ENCODE data around the gene ATP10A. TPM values are rescaled to one million over a fixed set of nuclear protein-coding genes. Genes with fewer than 3 reads are reported as not detected.

ATP10A gene
- total and polyA plus RNA-seq, 2 of the 8 experiments (the other 6 are each of a cell fraction or from before 2014, with no cell fraction given): 2.0 to 2.8 TPM

- Histone ChIP-seq H2BK12ac (ENCODE audit: low read depth, low read length) (no peak overlapping the region), H3K14ac (ENCODE audit: insufficient read length) (no peak overlapping the region), H2BK5ac (ENCODE audit: low read depth, low read length) (no peak overlapping the region), H2BK15ac (ENCODE audit: low read length) (no peak overlapping the region), H3K79me1 (ENCODE audit: low read depth, low read length) (no peaks in the 10 kb centered on the region), H3K4me1 (replicated peaks in 1 of 4; ENCODE audit: control insufficient read depth in 3 of 4, insufficient read depth in 4 of 4, low read length in 3 of 4) (peaks cover 8 to 26% (median 17%) of the 10 kb centered on the region in 4 experiments), H3K27me3 (replicated peaks in 1 of 4; ENCODE audit: control insufficient read depth in 3 of 4, extremely low read depth in 1 of 4, insufficient read depth in 3 of 4, low read length in 3 of 4) (no peaks in the 10 kb centered on the region), H3K18ac (ENCODE audit: extremely low read depth, low read length) (no peak overlapping the region), H4K5ac (ENCODE audit: insufficient read length, low read depth, low read length) (no peak overlapping the region), H3K9ac (replicated peaks in 1 of 4; ENCODE audit: extremely low read depth in 1 of 4, low read depth in 3 of 4, low read length in 3 of 4) (no peak overlapping the region), H3K9me3 (ENCODE audit: insufficient read depth in 2 of 2, low read depth in 1 of 2, low read length in 1 of 2) (no peaks in the 10 kb centered on the region), H2BK120ac (replicated peaks; ENCODE audit: low read depth, low read length) (no peak overlapping the region), H2AFZ (ENCODE audit: low read length) (no peak overlapping the region), H4K91ac (replicated peaks; ENCODE audit: insufficient read length, low read length) (no peak overlapping the region), H3K4ac (replicated peaks; ENCODE audit: insufficient read length, low read depth, low read length) (no peak overlapping the region), H3K36me3 (ENCODE audit: control insufficient read depth in 2 of 4, insufficient read depth in 4 of 4, low read length in 3 of 4) (no peaks in the 10 kb centered on the region), H4K20me1 (replicated peaks in 1 of 2; ENCODE audit: control insufficient read depth in 1 of 2, insufficient read depth in 2 of 2, low read length in 2 of 2) (no peaks in the 10 kb centered on the region), H3K4me2 (ENCODE audit: insufficient read depth in 1 of 2, low read depth in 2 of 2, low read length in 2 of 2) (no peak overlapping the region), H3K27ac (ENCODE audit: low read depth, low read length) (no peak overlapping the region), H2BK20ac (ENCODE audit: low read length) (no peak overlapping the region), H2AK5ac (ENCODE audit: low read depth, low read length) (no peak overlapping the region), H3K23me2 (ENCODE audit: low read depth, low read length) (no peaks in the 10 kb centered on the region; the same call in 1 of the 2 replicates), H3K4me3 (ENCODE audit: extremely low read depth in 1 of 4, insufficient read depth in 2 of 4, low read depth in 3 of 4, low read length in 4 of 4) (no peak overlapping the region), H3K79me2 (ENCODE audit: control insufficient read depth in 1 of 2, insufficient read depth in 2 of 2, low read length in 2 of 2) (no peaks in the 10 kb centered on the region), H4K8ac (ENCODE audit: extremely low read depth, insufficient read depth, low read length) (no peak overlapping the region), H3K23ac (ENCODE audit: insufficient read length) (no peak overlapping the region), H3K56ac (replicated peaks; ENCODE audit: insufficient read length, low read depth, low read length) (no peak overlapping the region)
- POLR2A ChIA-PET (ENCODE audit: partially characterized antibody): interaction anchor here (1.5 kb wide), 1 partner anchor 16 kb away, joined by 3 read pairs; no protein-coding TSS in a partner anchor
- DNase-seq (ENCODE audit: low read depth in 1 of 2, low spot score in 2 of 2): no peak
- FAIRE-seq: no peak
- 90% methylated on average over 3 of the region's 3 CpGs; no CpG with 5 or more reads in 1 of the 2 experiments for WGBS, 2 experiments (ENCODE audit: extremely low coverage in 1 of 2, insufficient coverage in 1 of 2, insufficient read length in 1 of 2, insufficient replicate concordance in 2 of 2, low coverage in 1 of 2, low lambda C conversion rate in 2 of 2, missing lambda C conversion rate in 1 of 2)
- CTCF ChIA-PET (ENCODE audit: partially characterized antibody): interaction anchor here (1.1 to 1.6 kb wide), 4 partner anchors 16 to 157 kb away, joined by 3 to 5 read pairs (median 4); no protein-coding TSS in a partner anchor
- TF ChIP-seq MAFK (IDR thresholded peaks at IDR 0.05; ENCODE audit: low read depth, low read length): no peak
- TF ChIP-seq CTBP2 (IDR thresholded peaks at IDR 0.05; ENCODE audit: borderline replicate concordance, insufficient read depth, insufficient read length, low read length): no peak
- TF ChIP-seq SP4 (IDR thresholded peaks at IDR 0.05; ENCODE audit: low read length): no peak
Measured at GRCh38 chr15:25665913-25666312, 197.2 kb downstream of the ATP10A start.

Data from H1 (cell line).